ENCODE results near the gene DPH3. TPM values are rescaled to one million over a fixed set of nuclear protein-coding genes. Genes with fewer than 3 reads are reported as not detected.

Gene DPH3
- total and polyA plus RNA-seq, 10 of the 15 experiments (the other 5 are each of a cell fraction or from before 2014, with no cell fraction given), result 10.8 to 71.8 (median 23.4) TPM

GRCh38 chr3:16302082-16302631 is 37.4 kb upstream of the DPH3 start:
- Histone ChIP-seq H3K79me2 (ENCODE audit: control insufficient read depth, insufficient read depth, low read length) (no peaks in the 10 kb centered on the region), H3K27me3 (replicated peaks in 1 of 2; ENCODE audit: control insufficient read depth in 2 of 2, insufficient read depth in 2 of 2, low read length in 1 of 2) (no peaks in the 10 kb centered on the region), H3K9me3 (replicated peaks; ENCODE audit: control insufficient read depth, insufficient read depth, low read length) (no peaks in the 10 kb centered on the region; the same call in 2 of the 3 replicates), H2AFZ (ENCODE audit: control insufficient read depth, low read depth, low read length) (no peak overlapping the region), H3K4me1 (ENCODE audit: control insufficient read depth, insufficient read depth, low read length) (peaks cover 20% of the 10 kb centered on the region), H3K4me2 (ENCODE audit: control insufficient read depth, insufficient read depth) (no peak overlapping the region), H3K27ac (ENCODE audit: control insufficient read depth, insufficient read depth) (no peak overlapping the region), H3K4me3 (no peak overlapping the region), H3K36me3 (ENCODE audit: control insufficient read depth in 2 of 2, insufficient read depth in 2 of 2, low read length in 1 of 2) (peaks cover 3 to 4% of the 10 kb centered on the region in 2 experiments; a peak in 3 of 4 replicates), H3K9ac (ENCODE audit: control insufficient read depth, insufficient read depth, low read length) (no peak overlapping the region), H4K20me1 (ENCODE audit: control insufficient read depth, insufficient read depth) (no peaks in the 10 kb centered on the region)
- in situ Hi-C loops (cut with MboI), result no loop called here
- CTCF ChIA-PET, result interaction anchor here (1.1 to 6.3 kb wide), 3 partner anchors 11 to 58 kb away, joined by 3 to 45 read pairs (median 3); no protein-coding TSS in a partner anchor
- no TSS peak for BruUV-seq (replicated peaks)
- 89% methylated on average over 6 of the region's 6 CpGs for WGBS (ENCODE audit: insufficient coverage, insufficient replicate concordance, low lambda C conversion rate, missing lambda C conversion rate)
- ATAC-seq, result no peak
- SMC1A ChIA-PET (ENCODE audit: uncharacterized antibody, unreplicated experiment), result interaction anchor here (1.4 to 3.1 kb wide), 5 partner anchors 10 to 248 kb away, joined by 3 to 19 read pairs (median 4); no protein-coding TSS in a partner anchor
- POLR2A ChIA-PET, result interaction anchor here (0.6 kb wide), 1 partner anchor 228 kb away, joined by 3 read pairs; no protein-coding TSS in a partner anchor
- RAD21 ChIA-PET (ENCODE audit: unreplicated experiment), result interaction anchor here (3.3 kb wide), 1 partner anchor 11 kb away, joined by 26 read pairs; no protein-coding TSS in a partner anchor
- intact Hi-C loops (cut with micrococcal nuclease; ENCODE audit: unreplicated experiment), result no loop called here
- FAIRE-seq, result no peak
- no peak for DNase-seq (ENCODE audit: low read depth, low spot score)
- TF ChIP-seq ZNF24 (IDR thresholded peaks at IDR 0.05) (0 out of 2 replicates have a peak, but pooled peaks have one; percentile 22), E4F1 (IDR thresholded peaks at IDR 0.05; ENCODE audit: borderline replicate concordance, partially characterized antibody) (no peak), MEF2B (IDR thresholded peaks at IDR 0.05; ENCODE audit: partially characterized antibody, poor library complexity, severe bottlenecking) (no peak), POLR2AphosphoS2 (IDR thresholded peaks at IDR 0.05; ENCODE audit: low read depth, low read length) (peak; percentile 38; the same call in 1 of the 2 replicates), SUPT20H (IDR thresholded peaks at IDR 0.05; ENCODE audit: borderline replicate concordance, control insufficient read depth, low read depth, low read length) (no peak), POLR2AphosphoS5 (IDR thresholded peaks at IDR 0.05; ENCODE audit: low read length) (0 out of 2 replicates have a peak, but pooled peaks have one; percentile 2), IKZF1 (conservative IDR thresholded peaks at IDR 0.05) (no peak), MTA2 (IDR thresholded peaks at IDR 0.05; ENCODE audit: low read depth) (peak; percentile 71), ATF7 (IDR thresholded peaks at IDR 0.05; ENCODE audit: low read depth) (no peak), TCF12 (IDR thresholded peaks at IDR 0.05; ENCODE audit: low read depth, low read length) (no peak), ZNF687 (IDR thresholded peaks at IDR 0.05) (0 out of 2 replicates have a peak, but pooled peaks have one; percentile 28), GABPA (IDR thresholded peaks at IDR 0.05; ENCODE audit: low read depth) (no peak), ZZZ3 (IDR thresholded peaks at IDR 0.05; ENCODE audit: control insufficient read depth, insufficient read length, low read depth) (no peak), MYC (IDR thresholded peaks at IDR 0.05; ENCODE audit: insufficient read depth, insufficient read length, insufficient replicate concordance, low read length, severe bottlenecking) (no peak), PML (IDR thresholded peaks at IDR 0.05; ENCODE audit: low read length) (no peak), ASH2L (IDR thresholded peaks at IDR 0.05; ENCODE audit: borderline replicate concordance, low read depth) (no peak), MYB (IDR thresholded peaks at IDR 0.05; ENCODE audit: borderline replicate concordance, low read depth, low read length) (no peak), RB1 (IDR thresholded peaks at IDR 0.05; ENCODE audit: borderline replicate concordance) (no peak)

All from GM12878 (cell line).